GM12891 (cell line): ENCODE measurements around the gene COMT.
"Not testable (repeated sequence)": the region's sequence is repeated elsewhere in the genome, so short reads cannot be mapped to it uniquely, and the experiment has no call there.

Experiments used
- DNase-seq: peaks from one replicate; pipeline ENCODE4 v3.0.0; 2011; ENCODE audit warnings: low spot score; ENCODE audit not compliant: insufficient read length
- FAIRE-seq: peaks from 2 replicates; lab custom pipeline; 2011; peaks lifted over from hg19 to GRCh38; lab: Jason Lieb, UNC
- PAX5 ChIP-seq: IDR thresholded peaks from 2 replicates; pipeline ENCODE4 v1.6.1; 2011; ENCODE audit warnings: low read length, moderate library complexity, mild to moderate bottlenecking; ENCODE audit not compliant: insufficient read depth, severe bottlenecking
- POLR2A ChIP-seq: IDR thresholded peaks from 2 replicates; pipeline ENCODE4 v1.6.1; 2011; ENCODE audit warnings: low read depth, low read length, control low read depth
- POLR2AphosphoS5 ChIP-seq: IDR thresholded peaks from 2 replicates; pipeline ENCODE4 v1.6.1; 2011; ENCODE audit warnings: low read depth, low read length, control low read depth
- POU2F2 ChIP-seq: IDR thresholded peaks from 2 replicates; pipeline ENCODE4 v1.6.1; 2011; ENCODE audit warnings: low read depth, mild to moderate bottlenecking, control low read depth, low read length, moderate library complexity
- SPI1 ChIP-seq: IDR thresholded peaks from 2 replicates; pipeline ENCODE4 v1.6.1; 2011; ENCODE audit warnings: low read depth, low read length, control low read depth
- TAF1 ChIP-seq: IDR thresholded peaks from 2 replicates; pipeline ENCODE4 v1.6.1; 2011; ENCODE audit warnings: low read depth, low read length, control low read depth

COMT gene

DNA sequence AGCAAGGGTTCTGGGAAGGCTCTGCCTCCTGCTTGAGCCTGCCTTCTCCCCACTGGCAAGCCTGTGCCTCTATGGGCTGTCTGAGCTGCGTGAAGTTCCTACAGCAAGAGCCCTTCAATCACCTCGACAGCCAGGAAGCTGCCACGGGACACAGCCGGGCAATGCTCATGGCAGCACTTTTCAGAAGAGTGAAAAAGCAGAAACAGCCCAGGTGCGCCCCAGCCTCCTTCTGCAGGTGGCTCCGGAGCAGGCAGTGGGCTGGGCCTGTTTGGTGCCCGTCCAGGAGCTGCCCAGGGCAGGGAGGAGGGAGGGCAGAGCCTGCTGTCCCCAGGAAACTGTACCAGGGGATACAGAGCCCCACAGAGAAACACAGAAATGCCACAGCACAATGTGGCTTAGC, 24.6 kb upstream of the COMT start:
- DNase-seq (no peak), FAIRE-seq (no peak)

DNA sequence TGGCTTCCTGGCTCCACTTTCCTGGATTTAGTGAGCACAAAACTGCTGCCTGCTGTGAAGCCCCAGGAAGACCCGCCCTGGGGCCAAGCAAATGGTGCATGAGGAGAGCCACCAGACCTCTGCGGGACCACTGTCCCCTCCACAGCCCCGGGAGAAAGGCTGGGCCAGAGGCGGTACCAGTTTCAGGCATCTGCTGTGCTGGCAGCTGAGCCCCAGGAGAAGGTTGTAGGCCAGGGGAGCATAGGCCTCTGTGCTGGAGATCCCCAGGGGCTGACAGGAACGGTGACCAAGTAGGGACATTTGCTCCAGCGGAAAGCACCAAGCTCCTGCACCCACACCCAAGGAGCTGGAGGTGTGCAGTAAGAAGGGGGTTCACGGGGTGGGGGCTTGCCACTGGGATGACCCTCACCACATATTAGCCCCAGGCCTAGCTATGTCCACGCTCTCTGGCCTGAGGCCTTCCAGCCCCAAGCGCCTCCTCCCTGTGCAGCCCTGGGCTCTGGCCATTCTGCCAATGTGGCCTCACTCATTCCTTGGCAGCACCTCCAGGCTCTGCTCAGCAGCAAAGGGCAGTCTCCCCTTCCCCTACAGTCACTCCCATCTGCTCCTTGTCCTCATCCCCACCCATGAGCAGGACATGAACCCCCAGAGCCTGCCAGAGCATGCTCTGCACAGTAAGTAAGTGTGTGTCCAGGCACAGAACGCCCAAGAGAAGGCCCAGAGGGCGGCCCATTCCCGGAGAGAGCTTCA, 24.0 kb upstream of the COMT start:
- FAIRE-seq, result no peak
- DNase-seq, result no peak
- no peak for TF ChIP-seq TAF1
- TF ChIP-seq POLR2A, result no peak

More for the DNA sequence above, 24.6 kb upstream of the COMT start:
- TF ChIP-seq TAF1 (no peak), POLR2AphosphoS5 (no peak), POLR2A (no peak), SPI1 (no peak), PAX5 (no peak), POU2F2 (no peak)

DNA sequence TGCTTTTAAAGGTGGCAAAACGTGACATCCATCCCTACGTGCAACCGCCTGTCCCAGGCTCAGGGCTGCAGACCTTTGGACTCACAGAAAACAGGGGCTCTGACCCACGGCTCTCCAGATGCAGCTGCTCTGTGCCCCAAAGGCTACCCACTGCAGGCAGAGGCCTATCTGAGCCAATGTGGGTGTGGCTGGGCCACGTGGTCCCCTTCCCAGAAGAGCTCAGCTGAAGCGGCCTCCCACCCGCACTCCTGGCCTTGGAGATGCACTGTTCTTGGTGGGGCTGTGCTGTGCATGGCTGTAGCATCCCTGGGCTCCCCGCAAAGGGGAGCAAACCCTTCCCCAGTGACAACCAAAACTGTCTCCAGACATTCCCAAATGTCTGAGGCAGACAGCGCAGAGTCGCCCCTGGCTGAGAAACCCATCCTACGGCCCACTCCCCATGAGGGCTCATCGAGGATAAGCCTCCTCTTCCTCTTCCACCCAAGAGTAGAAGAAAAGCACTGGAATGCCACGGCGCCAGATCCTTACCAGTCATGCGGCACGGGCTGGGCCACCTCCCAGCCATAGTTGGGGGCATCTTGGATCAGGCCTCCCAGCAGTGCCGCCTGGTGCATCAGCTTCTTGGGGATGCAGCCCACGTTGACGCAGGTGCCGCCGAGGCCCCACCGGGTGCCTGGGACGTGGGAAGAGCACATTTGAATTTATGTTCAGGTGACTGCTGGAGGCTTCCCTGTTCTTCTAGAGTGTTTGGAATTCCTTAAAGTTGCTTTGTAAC, 23.1 kb upstream of the COMT start:
- TF ChIP-seq POLR2A, result no peak
- no peak for TF ChIP-seq POU2F2
- no peak for TF ChIP-seq SPI1
- TF ChIP-seq TAF1, result no peak
- no peak for TF ChIP-seq POLR2AphosphoS5
- no peak for TF ChIP-seq PAX5
- no peak for FAIRE-seq
- no peak for DNase-seq

DNA sequence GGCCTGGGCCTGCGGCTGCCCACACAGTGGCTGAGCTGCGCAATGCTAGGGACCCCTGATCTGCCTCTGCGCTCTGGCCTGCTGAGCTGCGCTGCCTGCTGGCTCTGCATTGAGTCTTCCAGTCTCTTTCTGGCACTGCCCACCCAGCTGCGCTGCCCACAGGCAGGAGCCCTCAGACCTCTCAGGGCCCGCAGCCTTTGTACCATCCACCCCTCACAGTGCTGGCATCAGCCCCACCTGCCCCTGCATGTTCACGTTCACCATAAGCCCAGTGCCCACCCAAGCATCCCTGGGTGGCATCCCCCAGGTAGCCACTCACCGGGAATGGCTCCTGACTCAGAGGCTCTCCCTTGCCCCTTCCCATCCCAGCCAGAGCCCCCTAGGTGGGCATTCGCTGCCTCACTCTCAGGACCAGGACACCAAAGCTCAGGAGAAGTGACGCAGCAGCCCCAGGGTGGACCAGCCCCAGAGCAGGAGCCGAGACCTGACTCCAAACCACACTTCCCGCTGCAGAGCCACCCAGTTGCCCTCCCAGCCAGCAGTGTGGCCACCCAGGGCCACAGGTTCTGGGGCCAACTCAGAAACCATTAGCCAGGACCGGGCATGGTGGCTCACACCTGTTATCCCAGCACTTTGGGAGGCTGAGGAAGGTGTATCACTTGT, 21.7 kb upstream of the COMT start:
- TF ChIP-seq POU2F2 (no peak), POLR2AphosphoS5 (no peak), POLR2A (no peak), PAX5 (no peak), TAF1 (no peak), SPI1 (no peak)
- FAIRE-seq, result no peak
- DNase-seq, result no peak

DNA sequence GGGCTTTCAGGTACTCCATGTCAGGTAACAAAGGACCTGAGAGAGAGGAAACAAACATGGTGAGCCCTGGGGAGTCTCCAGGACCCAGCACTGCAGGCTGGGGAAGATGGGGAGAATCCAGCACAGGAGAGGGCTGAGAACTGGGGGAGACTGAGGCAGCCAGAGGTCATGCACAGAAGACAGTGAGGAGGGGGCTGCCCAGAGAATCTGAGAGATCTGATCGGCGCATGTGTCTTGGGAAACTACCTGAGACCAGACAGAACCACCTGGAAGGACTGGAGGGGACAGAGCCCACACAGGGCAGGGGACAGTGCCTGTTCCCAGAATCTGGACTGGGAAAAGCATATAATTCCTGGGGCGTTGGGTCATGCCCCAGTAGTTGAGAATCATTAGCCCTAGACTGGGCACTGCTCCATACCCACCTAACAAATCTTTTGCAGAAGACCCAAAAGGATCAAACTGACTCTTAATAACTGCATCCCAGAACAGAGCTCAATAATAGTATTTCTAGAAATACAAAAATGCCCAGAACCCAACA, 20.0 kb upstream of the COMT start:
- TF ChIP-seq PAX5 (no peak), POLR2A (no peak), POLR2AphosphoS5 (no peak), SPI1 (no peak), POU2F2 (no peak), TAF1 (no peak)
- FAIRE-seq, result no peak
- DNase-seq, result no peak

DNA sequence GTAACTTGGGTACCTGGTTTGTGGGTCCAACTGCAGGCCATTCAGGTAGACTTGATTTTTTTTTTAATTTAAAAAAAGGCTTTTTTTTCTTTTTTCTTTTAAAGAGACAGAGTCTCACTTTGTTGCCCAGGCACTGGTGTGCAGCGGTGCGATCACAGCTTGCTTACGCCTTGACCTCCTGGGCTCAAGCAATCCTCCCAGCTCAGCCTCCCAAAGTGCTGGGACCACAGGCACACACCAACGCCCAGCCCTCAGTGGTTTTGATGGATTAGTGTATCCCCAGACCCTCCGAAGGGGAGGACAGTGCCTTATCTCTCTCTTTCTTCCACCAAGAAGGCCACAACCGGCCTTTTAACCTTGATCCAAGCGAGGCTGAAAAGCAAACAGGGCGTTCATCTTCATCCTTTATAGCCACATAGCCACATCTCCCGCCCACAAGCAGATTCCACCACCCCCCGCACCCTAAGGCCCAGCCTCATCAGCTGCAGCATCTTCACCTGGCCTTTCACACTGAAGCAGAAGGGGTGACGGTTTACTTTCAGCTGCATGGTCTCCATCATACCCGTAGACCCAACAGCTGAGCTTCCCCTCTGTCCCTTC, 17.6 kb upstream of the COMT start:
- DNase-seq (no peak), FAIRE-seq (no peak)
- no peak for TF ChIP-seq PAX5
- no peak for TF ChIP-seq SPI1
- TF ChIP-seq POLR2A, result no peak
- no peak for TF ChIP-seq TAF1
- TF ChIP-seq POLR2AphosphoS5, result no peak
- TF ChIP-seq POU2F2, result no peak

DNA sequence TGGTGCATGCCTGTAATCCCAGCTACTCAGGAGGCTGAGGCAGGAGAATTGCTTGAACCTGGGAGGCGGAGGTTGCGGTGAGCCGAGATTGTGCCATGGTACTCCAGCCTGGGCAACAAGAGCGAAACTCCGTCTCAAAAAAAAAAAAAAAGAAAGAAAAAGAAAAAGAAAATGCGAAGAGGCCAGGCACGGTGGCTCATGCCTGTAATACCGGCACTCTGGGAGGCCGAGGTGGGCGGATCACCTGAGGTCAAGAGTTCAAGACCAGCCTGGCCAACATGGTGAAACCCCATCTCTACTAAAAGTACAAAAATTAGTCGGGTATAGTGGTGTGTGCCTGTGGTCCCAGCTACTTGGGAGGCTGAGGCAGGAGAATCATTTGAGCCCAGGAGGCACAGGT, 15.5 kb upstream of the COMT start:
- not testable (repeated sequence) for FAIRE-seq, DNase-seq

DNA sequence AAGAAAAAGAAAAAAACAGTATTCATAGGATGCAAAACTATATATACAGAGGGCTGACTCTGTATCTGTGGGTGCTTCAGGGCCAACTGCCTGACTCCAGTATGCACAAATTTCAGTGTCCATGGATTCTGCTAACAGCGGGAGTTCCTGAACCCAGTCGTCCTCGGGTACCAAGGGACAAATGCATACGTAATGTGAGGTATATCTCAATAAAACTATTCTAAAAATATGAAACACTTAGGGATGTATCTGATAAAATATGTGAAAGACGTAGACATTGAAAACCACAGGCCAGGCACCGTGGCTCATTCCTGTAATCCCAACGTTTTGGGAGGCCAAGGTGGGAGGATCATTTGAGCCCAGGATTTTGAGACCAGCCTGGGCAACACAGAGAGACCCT, 13.9 kb upstream of the COMT start:
- DNase-seq, result no peak
- no peak for TF ChIP-seq SPI1
- no peak for TF ChIP-seq POLR2A
- no peak for TF ChIP-seq POLR2AphosphoS5
- no peak for TF ChIP-seq TAF1
- TF ChIP-seq POU2F2, result no peak
- TF ChIP-seq PAX5, result no peak
- no peak for FAIRE-seq

DNA sequence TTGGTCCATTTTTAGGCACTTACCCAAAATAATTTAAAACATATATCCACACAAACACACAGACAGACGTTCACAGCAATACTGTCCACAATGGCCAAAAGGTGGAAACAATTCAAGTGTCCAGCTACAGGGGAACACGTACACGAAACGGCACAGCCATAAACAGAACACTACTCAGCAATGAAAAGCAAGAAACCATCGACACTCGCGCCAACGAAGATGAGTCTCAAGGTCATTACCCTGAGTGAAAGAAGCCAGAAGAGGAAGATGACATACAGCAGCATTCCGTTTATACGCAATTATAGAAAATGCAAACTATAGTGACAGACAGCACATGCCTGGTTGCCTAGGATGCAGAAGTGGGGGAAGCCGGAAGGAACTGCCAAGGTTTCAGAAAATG, 13.4 kb upstream of the COMT start:
- no peak for FAIRE-seq

More for the DNA sequence above, 13.4 kb upstream of the COMT start:
- no peak for DNase-seq
- TF ChIP-seq TAF1 (no peak), PAX5 (no peak)
